A549 (cell line): ENCODE measurements around the gene TNRC6A. TPM values are rescaled to one million over a fixed set of nuclear protein-coding genes. Genes with fewer than 3 reads are reported as not detected.

Experiments used
- ATAC-seq, 2 experiments: fragments of 200-7000 bp in 1 of 2; fragments of >200 bp in 1 of 2; cut with Nextera tagmentation in 1 of 2; cut with Tn5 transposase in 1 of 2; 3 replicates each; pipeline versions ENCODE4 v1.8.0 to v1.9.1; 2018 to 2020; ENCODE audit warnings: mild to moderate bottlenecking in 1 of 2, moderate library complexity in 1 of 2
- CTCF ChIA-PET: fragments of 300-600 bp; sonication (Branson Sonifier 250); formaldehyde crosslinking; extraction: SDS; loops from one replicate; lab custom pipeline; 2021; ENCODE audit warnings: antibody characterized with exemption, inconsistent platforms; lab: Yijun Ruan, JAX
- POLR2A ChIA-PET: fragments of 350-600 bp; formaldehyde crosslinking; extraction: SDS; loops from one replicate; lab custom pipeline; 2021; ENCODE audit warnings: antibody characterized with exemption, inconsistent platforms; lab: Yijun Ruan, JAX
- DNase-seq, 2 experiments: peaks; one replicate each; pipeline versions ENCODE4 v3.0.0 to v3.0.0-alpha.2; 2011 to 2016; ENCODE audit warnings: low read depth in 1 of 2, low spot score in 1 of 2
- FAIRE-seq: peaks from 2 replicates; lab custom pipeline; 2011; peaks lifted over from hg19 to GRCh38; lab: Jason Lieb, UNC
- H3K27ac ChIP-seq, 2 experiments: fragments of >200 bp; sonication (Bioruptor Twin); formaldehyde crosslinking; 3 replicates each; pipeline ENCODE4 v1.5.1; 2016 to 2017
- H3K4me1 ChIP-seq: fragments of >200 bp; sonication (Bioruptor Twin); formaldehyde crosslinking; 3 replicates; pipeline ENCODE4 v1.6.1; 2016
- H3K4me2 ChIP-seq: fragments of >200 bp; sonication (Bioruptor Twin); formaldehyde crosslinking; 3 replicates; pipeline ENCODE4 v1.6.1; 2016
- H3K4me3 ChIP-seq: fragments of >200 bp; sonication (Bioruptor Twin); formaldehyde crosslinking; 3 replicates; pipeline ENCODE4 v1.5.1; 2016
- H3K9me3 ChIP-seq: fragments of >200 bp; sonication (Bioruptor Twin); formaldehyde crosslinking; 3 replicates; pipeline ENCODE4 v1.6.1; 2016
- BHLHE40 ChIP-seq: IDR thresholded peaks from 2 replicates; pipeline ENCODE4 v1.6.1; 2012; ENCODE audit warnings: low read depth, low read length, inconsistent platforms
- CBX8 ChIP-seq: fragments of 200-600 bp; sonication (generic); IDR thresholded peaks from 2 replicates; pipeline ENCODE4 v1.6.1; 2016
- EHF ChIP-seq: fragments of 250-450 bp; sonication (Bioruptor Pico); IDR thresholded peaks from 2 replicates; pipeline ENCODE4 v1.5.0; 2020; ENCODE audit warnings: mild to moderate bottlenecking
- ELK1 ChIP-seq: fragments of 150-350 bp; IDR thresholded peaks from 2 replicates; pipeline ENCODE4 v1.6.1; 2014; ENCODE audit warnings: low read depth, mild to moderate bottlenecking, low read length
- ESRRA ChIP-seq: fragments of 150-350 bp; IDR thresholded peaks from 2 replicates; pipeline ENCODE4 v1.6.1; 2014; ENCODE audit warnings: mild to moderate bottlenecking, low read length, borderline replicate concordance
- FOSB ChIP-seq: fragments of 250-450 bp; sonication (Bioruptor Pico); IDR thresholded peaks from 2 replicates; pipeline ENCODE4 v1.5.0; 2020; ENCODE audit warnings: mild to moderate bottlenecking, moderate library complexity
- HDAC2 ChIP-seq: fragments of 200-600 bp; sonication (generic); IDR thresholded peaks from 2 replicates; pipeline ENCODE4 v1.6.1; 2016
- HMGXB4 ChIP-seq: fragments of 250-450 bp; sonication (Bioruptor Pico); IDR thresholded peaks from 2 replicates; pipeline ENCODE4 v1.5.0; 2021; ENCODE audit warnings: mild to moderate bottlenecking, moderate library complexity, borderline replicate concordance
- JUNB ChIP-seq: fragments of >200 bp; sonication (Bioruptor Twin); formaldehyde crosslinking; IDR thresholded peaks from 2 replicates; pipeline ENCODE4 v1.6.1; 2016
- KDM5A ChIP-seq: fragments of 200-600 bp; sonication (generic); IDR thresholded peaks from 2 replicates; pipeline ENCODE4 v1.6.1; 2016; ENCODE audit warnings: antibody characterized with exemption, mild to moderate bottlenecking
- MAX ChIP-seq: IDR thresholded peaks from 2 replicates; pipeline ENCODE4 v1.6.1; 2012
- MYC ChIP-seq: IDR thresholded peaks from 2 replicates; pipeline ENCODE4 v1.6.1; 2012; ENCODE audit warnings: mild to moderate bottlenecking, inconsistent platforms, low read length, improper control_type of control experiment, borderline replicate concordance
- NFE2L2 ChIP-seq: fragments of 150-350 bp; conservative IDR thresholded peaks from 2 replicates; pipeline ENCODE4 v1.6.1; 2014; ENCODE audit warnings: low read length
- NR3C1 ChIP-seq: fragments of >200 bp; sonication (Bioruptor Twin); formaldehyde crosslinking; IDR thresholded peaks from 3 replicates; pipeline ENCODE4 v1.6.1; 2017
- PBX3 ChIP-seq: IDR thresholded peaks from 2 replicates; pipeline ENCODE4 v1.6.1; 2012
- RARB ChIP-seq: fragments of 250-450 bp; sonication (Bioruptor Pico); IDR thresholded peaks from 2 replicates; pipeline ENCODE4 v1.8.0; 2021; ENCODE audit warnings: mild to moderate bottlenecking, moderate library complexity
- REST ChIP-seq: fragments of 200-600 bp; sonication (generic); IDR thresholded peaks from 2 replicates; pipeline ENCODE4 v1.6.1; 2016; ENCODE audit warnings: antibody characterized with exemption, mild to moderate bottlenecking, moderate library complexity
- RFX5 ChIP-seq: fragments of 450-650 bp; IDR thresholded peaks from 2 replicates; pipeline ENCODE4 v1.7.1; 2014; ENCODE audit warnings: antibody characterized with exemption, mild to moderate bottlenecking, moderate library complexity
- RNF2 ChIP-seq: fragments of 200-600 bp; sonication (generic); IDR thresholded peaks from 2 replicates; pipeline ENCODE4 v1.6.1; 2016; ENCODE audit warnings: low read depth, mild to moderate bottlenecking, antibody characterized with exemption, moderate library complexity, borderline replicate concordance
- USF2 ChIP-seq: fragments of 450-650 bp; IDR thresholded peaks from 2 replicates; pipeline ENCODE4 v1.6.1; 2014; ENCODE audit warnings: antibody characterized with exemption
- ZFP36 ChIP-seq: fragments of 450-650 bp; IDR thresholded peaks from 2 replicates; pipeline ENCODE4 v1.6.1; 2014; ENCODE audit warnings: borderline replicate concordance; ENCODE audit not compliant: partially characterized antibody
- ZNF302 ChIP-seq: fragments of 250-450 bp; sonication (Bioruptor Pico); IDR thresholded peaks from 2 replicates; pipeline ENCODE4 v1.9.0; 2021; ENCODE audit warnings: inconsistent platforms, mild to moderate bottlenecking, moderate library complexity
- WGBS: methylation state at CpG from one replicate; pipeline ENCODE4 v1.1.6; 2017; ENCODE audit errors: missing lambda C conversion rate; 5-methylcytosine and 5-hydroxymethylcytosine counted together
- polyA plus RNA-seq, 4 experiments: library from polyadenylated mRNA; depleted of rRNA in 3 of 4; stranded (reverse); fragments of >200 nt; fragmentation: RNase III in 1 of 4; extraction: RNeasy Plus Mini Kit Qiagen cat#74134 plus additional on column Dnase treatment in 1 of 4; gene quantifications; 2 replicates in 3 of 4; 3 replicates in 1 of 4; pipeline ENCODE4 v1.2.3, GENCODE V29; 2011 to 2017

TNRC6A gene
- polyA plus RNA-seq, 2 of the 4 experiments (the other 2 are of a cell fraction): 26.7 to 51.6 TPM

GRCh38 chr16:24784121-24784520 is 54.7 kb downstream of the TNRC6A start:
- FAIRE-seq (no peak), DNase-seq (no peak)
- CTCF ChIA-PET: interaction anchor here (0.8 to 1.7 kb wide), 3 partner anchors 17 to 203 kb away, joined by 3 to 6 read pairs (median 4); no protein-coding TSS in a partner anchor
- POLR2A ChIA-PET: no interaction called here
- WGBS: 82% methylated on average over 3 of the region's 3 CpGs
- no peak overlapping the region for H3K4me3 ChIP-seq
- TF ChIP-seq MAX (no peak), ELK1 (no peak), NR3C1 (no peak), JUNB (no peak), REST (no peak), FOSB (no peak)
- TF ChIP-seq, all 56 proteins: peak for 0
- no peak for ATAC-seq
- H3K9me3 ChIP-seq: no peaks in the 10 kb centered on the region
- H3K27ac ChIP-seq: no peak overlapping the region
- H3K4me2 ChIP-seq: no peak overlapping the region
- peaks cover 3% of the 10 kb centered on the region; the same call in 1 of the 3 replicates for H3K4me1 ChIP-seq

GRCh38 chr16:24789881-24790280 is 60.4 kb downstream of the TNRC6A start:
- Histone ChIP-seq H3K4me2 (no peak overlapping the region), H3K9me3 (no peaks in the 10 kb centered on the region)
- no peak for DNase-seq
- TF ChIP-seq MYC (no peak), KDM5A (no peak), NFE2L2 (no peak), ESRRA (no peak), HDAC2 (no peak), RNF2 (no peak), CBX8 (no peak), PBX3 (no peak), ZNF302 (CRISPR knock-in tag) (no peak), USF2 (no peak), BHLHE40 (no peak), EHF (CRISPR knock-in tag) (no peak), RFX5 (no peak), ZFP36 (no peak), HMGXB4 (CRISPR knock-in tag) (no peak), RARB (CRISPR knock-in tag) (no peak)
- TF ChIP-seq, all 56 proteins: peak for 0
- Histone ChIP-seq H3K4me3 (no peak overlapping the region), H3K27ac (no peak overlapping the region), H3K4me1 (no peaks in the 10 kb centered on the region)
- WGBS: 98% methylated on average over 2 of the region's 2 CpGs
- no peak for FAIRE-seq
- CTCF ChIA-PET: interaction anchor here (2.0 kb wide), 1 partner anchor 11 kb away, joined by 5 read pairs; no protein-coding TSS in a partner anchor
- no peak for ATAC-seq
- POLR2A ChIA-PET: no interaction called here
